RWPE1 (cell line): ENCODE measurements around the gene LIPF.

Source experiments
- CTCF ChIA-PET: fragments of 350-600 bp; sonication (Branson Sonifier 250); formaldehyde crosslinking; extraction: SDS; loops from one replicate; lab custom pipeline; 2021; lab: Yijun Ruan, JAX
- POLR2A ChIA-PET: fragments of 400-600 bp; formaldehyde crosslinking; extraction: SDS; loops from one replicate; lab custom pipeline; 2020; ENCODE audit warnings: antibody characterized with exemption; ENCODE audit not compliant: low non-redundant PET; lab: Yijun Ruan, JAX
- DNase-seq: peaks from one replicate; pipeline ENCODE4 v3.0.0; 2012; ENCODE audit warnings: low spot score
- H3K27ac ChIP-seq: fragments of 450-650 bp; 2 replicates; pipeline ENCODE4 v1.5.1; 2017
- TF ChIP-seq, protein P1 (sequence below): fragments of 450-650 bp; conservative IDR thresholded peaks from 2 replicates; pipeline ENCODE4 v1.5.1; 2017; ENCODE audit warnings: low read depth, mild to moderate bottlenecking

LIPF gene

DNA sequence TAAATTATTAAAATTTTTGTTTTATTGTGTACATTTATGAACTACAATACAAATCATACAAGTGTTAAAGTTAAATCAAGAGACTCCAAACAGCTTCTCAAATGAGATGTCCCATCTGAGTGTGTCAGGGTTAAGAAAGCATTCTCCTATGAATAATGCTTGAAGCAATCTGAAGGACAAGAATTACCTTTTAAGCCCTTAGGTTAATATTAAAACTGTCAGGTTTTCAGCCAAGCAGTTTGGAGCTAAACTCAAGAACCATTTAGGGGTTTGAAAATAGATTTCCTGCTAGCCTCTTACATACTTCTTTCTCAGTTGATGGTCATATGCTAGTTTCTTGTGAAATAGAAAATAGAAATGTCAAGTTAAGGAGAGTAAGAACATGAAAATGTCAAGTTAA is 39.4 kb upstream of the LIPF start:
- ChIA-PET POLR2A (no interaction called here), CTCF (no interaction called here)
- H3K27ac ChIP-seq = no peak overlapping the region
- no peak for DNase-seq
- TF ChIP-seq, protein P1, sequence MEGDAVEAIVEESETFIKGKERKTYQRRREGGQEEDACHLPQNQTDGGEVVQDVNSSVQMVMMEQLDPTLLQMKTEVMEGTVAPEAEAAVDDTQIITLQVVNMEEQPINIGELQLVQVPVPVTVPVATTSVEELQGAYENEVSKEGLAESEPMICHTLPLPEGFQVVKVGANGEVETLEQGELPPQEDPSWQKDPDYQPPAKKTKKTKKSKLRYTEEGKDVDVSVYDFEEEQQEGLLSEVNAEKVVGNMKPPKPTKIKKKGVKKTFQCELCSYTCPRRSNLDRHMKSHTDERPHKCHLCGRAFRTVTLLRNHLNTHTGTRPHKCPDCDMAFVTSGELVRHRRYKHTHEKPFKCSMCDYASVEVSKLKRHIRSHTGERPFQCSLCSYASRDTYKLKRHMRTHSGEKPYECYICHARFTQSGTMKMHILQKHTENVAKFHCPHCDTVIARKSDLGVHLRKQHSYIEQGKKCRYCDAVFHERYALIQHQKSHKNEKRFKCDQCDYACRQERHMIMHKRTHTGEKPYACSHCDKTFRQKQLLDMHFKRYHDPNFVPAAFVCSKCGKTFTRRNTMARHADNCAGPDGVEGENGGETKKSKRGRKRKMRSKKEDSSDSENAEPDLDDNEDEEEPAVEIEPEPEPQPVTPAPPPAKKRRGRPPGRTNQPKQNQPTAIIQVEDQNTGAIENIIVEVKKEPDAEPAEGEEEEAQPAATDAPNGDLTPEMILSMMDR = no peak

DNA sequence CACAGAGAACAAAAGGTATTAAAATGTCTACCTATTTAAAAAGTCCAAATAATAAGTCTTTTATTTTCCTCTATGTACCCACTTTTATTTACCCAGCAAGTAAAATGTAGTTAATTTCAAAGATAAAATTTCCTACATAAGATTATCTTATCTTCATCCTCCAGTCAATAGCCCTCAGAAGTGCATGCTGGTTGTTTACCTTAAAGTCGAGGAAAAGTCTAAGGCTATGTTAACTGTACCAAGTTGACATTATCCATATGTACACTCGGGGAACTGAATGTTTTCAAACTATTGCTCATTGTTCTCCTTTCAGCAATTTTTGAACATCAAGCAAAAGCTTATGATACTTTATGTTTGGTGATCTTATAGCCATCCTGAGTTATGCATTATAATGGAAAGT is 24.1 kb upstream of the LIPF start:
- no peak overlapping the region for H3K27ac ChIP-seq
- TF ChIP-seq, protein P1 = no peak
- ChIA-PET CTCF (no interaction called here), POLR2A (no interaction called here)
- DNase-seq = no peak

DNA sequence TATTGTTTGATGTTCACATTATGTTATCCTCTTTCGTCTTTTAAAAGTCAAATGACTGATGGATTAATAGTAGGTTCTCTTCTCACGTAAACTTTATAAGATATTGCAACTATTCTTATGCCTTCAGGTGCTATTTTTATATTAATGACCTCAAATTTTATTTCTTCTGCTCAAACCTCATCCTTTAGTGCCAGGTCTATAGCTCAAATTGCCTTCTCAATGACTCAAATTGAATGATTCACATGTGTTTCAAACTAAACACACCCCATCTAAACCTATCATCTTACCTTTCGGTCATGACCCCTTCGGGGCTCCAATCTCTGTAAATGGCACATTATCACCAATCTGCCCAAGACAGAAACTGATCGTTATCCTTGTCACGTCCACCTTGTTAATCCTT is 22.0 kb upstream of the LIPF start:
- TF ChIP-seq, protein P1 = no peak

DNA sequence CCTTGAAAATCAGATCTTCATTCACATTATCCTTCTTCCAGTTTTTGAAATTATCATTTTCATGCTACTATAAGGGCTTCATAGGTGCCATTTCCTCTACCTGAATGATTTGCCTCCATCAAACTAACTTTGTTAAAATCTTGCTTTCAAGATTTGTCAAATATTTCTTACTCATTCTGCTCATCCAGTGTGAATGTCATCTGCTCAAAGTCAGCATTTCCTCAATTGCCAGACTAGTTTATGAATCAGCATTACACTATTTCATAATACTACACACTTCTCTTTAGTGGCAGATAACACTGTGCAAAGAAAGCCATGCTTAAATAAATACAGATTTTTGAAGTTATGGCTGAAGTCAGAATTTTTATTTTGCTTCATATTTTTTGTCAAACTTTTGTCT is 21.3 kb upstream of the LIPF start:
- CTCF ChIA-PET = no interaction called here
- DNase-seq = peak; percentile 54
- TF ChIP-seq, protein P1 = no peak
- POLR2A ChIA-PET = no interaction called here
- no peak overlapping the region for H3K27ac ChIP-seq

More for the DNA sequence above, 22.0 kb upstream of the LIPF start:
- POLR2A ChIA-PET = no interaction called here
- no peak overlapping the region for H3K27ac ChIP-seq
- DNase-seq = peak; percentile 47
- CTCF ChIA-PET = no interaction called here

DNA sequence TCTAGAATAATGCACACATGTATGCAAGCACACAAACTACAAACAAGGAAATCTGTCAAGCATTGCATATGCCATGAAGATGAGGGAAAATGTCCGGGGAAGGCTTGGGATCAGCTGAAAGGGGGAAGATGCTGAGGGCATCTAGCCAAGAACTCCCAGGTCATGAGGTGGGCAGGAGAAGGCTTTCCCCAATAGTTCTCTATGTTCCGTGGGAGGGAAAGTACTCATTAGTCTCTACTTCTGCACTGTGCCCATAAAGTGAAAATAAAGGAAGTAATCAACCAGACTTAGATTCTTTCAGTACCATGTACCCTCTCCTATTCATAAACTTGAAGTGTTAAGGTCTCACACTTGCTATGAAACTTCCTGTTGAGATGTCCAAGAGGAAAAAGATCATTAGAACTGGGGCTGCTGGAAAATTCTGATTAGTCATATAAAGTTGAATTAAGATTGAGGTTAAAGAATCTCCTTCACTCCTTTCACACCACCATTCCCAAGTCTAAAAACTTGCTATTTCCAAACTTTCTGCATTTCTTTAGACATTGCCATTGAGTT is 17.1 kb upstream of the LIPF start:
- ChIA-PET CTCF (no interaction called here), POLR2A (no interaction called here)
- no peak overlapping the region for H3K27ac ChIP-seq
- TF ChIP-seq, protein P1 = no peak
- DNase-seq = no peak

DNA sequence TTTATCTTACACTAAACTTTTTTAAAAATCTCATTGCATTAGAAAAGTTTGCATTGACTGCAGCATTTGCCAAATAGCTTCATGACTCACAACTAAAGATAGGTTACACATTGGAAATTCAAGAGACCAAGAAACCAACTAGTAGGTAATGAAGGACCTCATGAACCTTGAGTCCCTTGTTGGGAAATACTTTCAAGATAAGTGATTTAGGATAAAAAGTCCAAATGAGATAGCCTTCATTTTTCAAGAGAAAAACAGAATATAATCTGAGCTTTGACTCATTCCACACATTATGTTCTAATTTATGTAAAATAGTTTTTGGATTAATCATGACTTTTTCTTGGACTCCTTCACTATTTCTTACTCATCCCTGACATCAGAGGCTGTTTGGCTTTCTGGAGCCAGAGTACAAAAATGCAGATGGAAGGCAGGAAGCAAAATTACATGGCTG is 13.1 kb upstream of the LIPF start:
- peak; percentile 76 for DNase-seq
- POLR2A ChIA-PET = no interaction called here
- H3K27ac ChIP-seq = no peak overlapping the region
- TF ChIP-seq, protein P1 = no peak
- CTCF ChIA-PET = interaction anchor here (0.6 to 0.7 kb wide), 3 partner anchors 127 to 1820 kb away, joined by 4 to 6 read pairs (median 5); no protein-coding TSS in a partner anchor
